Fibroblast of skin of back (primary cell): ENCODE data around the gene ZG16. TPM values are rescaled to one million over a fixed set of nuclear protein-coding genes. Genes with fewer than 3 reads are reported as not detected.
"Not testable (repeated sequence)": the region's sequence is repeated elsewhere in the genome, so short reads cannot be mapped to it uniquely, and the experiment has no call there.

Source experiments
- DNase-seq: peaks from one replicate; pipeline ENCODE4 v3.0.0-alpha.2; 2013
- polyA plus RNA-seq, 2 experiments: library from polyadenylated mRNA; unstranded; fragments of 120-200 nt; gene quantifications; one replicate each; pipeline ENCODE4 v1.2.1, GENCODE V29; 2013; ENCODE audit not compliant: insufficient read length in 2 of 2

ZG16 gene
- polyA plus RNA-seq (2013, experiment 1 of 2; ENCODE audit: insufficient read length), result not detected
- polyA plus RNA-seq (2013, experiment 2 of 2; ENCODE audit: insufficient read length), result not detected

- DNase-seq, result no peak
These were observed at the start of gene ZG16 for GRCh38 chr16:29777576-29778350. Gene ZG16, plus strand, starts transcription at chr16:29778256. Its CDS starts 1,011 bp downstream, at chr16:29779267.

- peak; percentile 46 for DNase-seq
These were observed 48.9 kb upstream of the ZG16 start for GRCh38 chr16:29729116-29729521.

- DNase-seq, result no peak
These were observed 47.4 kb upstream of the ZG16 start for GRCh38 chr16:29730649-29731048.

GRCh38 chr16:29731768-29732601, 46.1 kb upstream of the ZG16 start:
- DNase-seq, result not testable (repeated sequence)

GRCh38 chr16:29734786-29735185, 43.3 kb upstream of the ZG16 start:
- no peak for DNase-seq

GRCh38 chr16:29736112-29736511, 41.9 kb upstream of the ZG16 start:
- DNase-seq, result no peak

- no peak for DNase-seq
These were observed 41.3 kb upstream of the ZG16 start for GRCh38 chr16:29736764-29737163.

- DNase-seq, result no peak
These were observed 40.3 kb upstream of the ZG16 start for GRCh38 chr16:29737713-29738112.

GRCh38 chr16:29738514-29738913, 39.5 kb upstream of the ZG16 start:
- DNase-seq, result no peak

GRCh38 chr16:29739927-29740629, 38.0 kb upstream of the ZG16 start:
- DNase-seq, result not testable (repeated sequence)

- not testable (repeated sequence) for DNase-seq
These were observed 37.4 kb upstream of the ZG16 start for GRCh38 chr16:29740630-29741015.

GRCh38 chr16:29742683-29743275, 35.3 kb upstream of the ZG16 start:
- DNase-seq, result no peak

GRCh38 chr16:29743475-29743826, 34.6 kb upstream of the ZG16 start:
- no peak for DNase-seq

GRCh38 chr16:29743827-29744531, 34.1 kb upstream of the ZG16 start:
- no peak for DNase-seq

GRCh38 chr16:29744541-29745101, 33.4 kb upstream of the ZG16 start:
- no peak for DNase-seq

GRCh38 chr16:29745121-29745852, 32.8 kb upstream of the ZG16 start:
- no peak for DNase-seq

GRCh38 chr16:29745853-29746345, 32.2 kb upstream of the ZG16 start, which contains the start of gene C16orf54:
Gene C16orf54, minus strand, starts transcription at chr16:29745990. Its CDS starts 1,039 bp downstream, at chr16:29744951.
- no peak for DNase-seq

- not testable (repeated sequence) for DNase-seq
These were observed 31.5 kb upstream of the ZG16 start for GRCh38 chr16:29746518-29746917.

GRCh38 chr16:29747947-29748759, 29.9 kb upstream of the ZG16 start:
- DNase-seq, result no peak

- not testable (repeated sequence) for DNase-seq
These were observed 29.3 kb upstream of the ZG16 start for GRCh38 chr16:29748760-29749149.
